GOT3 (cell line): Measurements from ENCODE around the gene TIGD6.

ENCODE experiments used
- DNase-seq: peaks from one replicate; lab custom pipeline; 2025; ENCODE audit warnings: mixed read lengths; lab: John Stamatoyannopoulos, UW

TIGD6 gene

GRCh38 chr5:150016537-150016936 is 16.1 kb upstream of the TIGD6 start:
- DNase-seq, result no peak

GRCh38 chr5:150015415-150015814 is 15.0 kb upstream of the TIGD6 start:
- no peak for DNase-seq

GRCh38 chr5:150014456-150014855 is 14.0 kb upstream of the TIGD6 start:
- DNase-seq, result no peak

- DNase-seq, result no peak
These were observed 13.5 kb upstream of the TIGD6 start for GRCh38 chr5:150013931-150014330.

- no peak for DNase-seq
These were observed 9.4 kb upstream of the TIGD6 start for GRCh38 chr5:150009671-150010387.

GRCh38 chr5:150007050-150007449 is 6.6 kb upstream of the TIGD6 start:
- DNase-seq, result no peak

GRCh38 chr5:150006318-150006717 is 5.9 kb upstream of the TIGD6 start:
- DNase-seq, result no peak

- no peak for DNase-seq
These were observed 1.4 kb upstream of the TIGD6 start for GRCh38 chr5:150001660-150002486.

GRCh38 chr5:150000990-150001659 is 671 bp upstream of the TIGD6 start:
- DNase-seq, result no peak

- no peak for DNase-seq
These were observed 593 bp downstream of the TIGD6 start for GRCh38 chr5:149999866-150000255.

GRCh38 chr5:149999359-149999758 is 1.1 kb downstream of the TIGD6 start:
- DNase-seq, result no peak

- no peak for DNase-seq
These were observed 2.2 kb downstream of the TIGD6 start for GRCh38 chr5:149998281-149998680.

- DNase-seq, result no peak
These were observed 4.1 kb downstream of the TIGD6 start for GRCh38 chr5:149996205-149996890.

GRCh38 chr5:149995385-149996204 is 4.9 kb downstream of the TIGD6 start:
- no peak for DNase-seq

- no peak for DNase-seq
These were observed 7.0 kb downstream of the TIGD6 start for GRCh38 chr5:149993471-149993870.

- no peak for DNase-seq
These were observed 9.7 kb downstream of the TIGD6 start for GRCh38 chr5:149990518-149991376.

- no peak for DNase-seq
These were observed 12.3 kb downstream of the TIGD6 start for GRCh38 chr5:149988126-149988525.

- no peak for DNase-seq
These were observed 17.9 kb downstream of the TIGD6 start for GRCh38 chr5:149982505-149982904.

- no peak for DNase-seq
These were observed 19.2 kb downstream of the TIGD6 start for GRCh38 chr5:149981206-149981605.

- no peak for DNase-seq
These were observed 20.6 kb downstream of the TIGD6 start for GRCh38 chr5:149979896-149980295.
